ENCODE data around the gene RPS6KL1.

DNA sequence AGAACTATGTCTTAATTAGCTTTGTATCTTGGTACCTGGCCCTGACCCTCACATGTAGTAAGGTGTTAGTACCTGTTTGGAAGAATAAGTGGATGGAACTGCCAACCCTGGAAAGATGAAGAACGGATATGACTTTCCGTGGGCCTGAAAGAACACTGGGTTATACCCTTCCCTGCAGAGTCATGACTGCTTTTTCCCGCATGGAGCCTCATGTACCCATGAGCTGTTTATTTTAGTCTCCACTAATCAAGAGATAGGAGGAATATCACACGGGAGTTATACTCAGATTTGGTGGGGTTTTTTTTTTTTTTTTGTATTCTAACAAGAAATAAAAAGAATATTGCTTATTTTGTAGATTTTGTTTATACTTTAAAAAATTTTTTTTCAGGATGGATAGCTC lies 25.4 kb downstream of the RPS6KL1 start:
- no peak for TF ChIP-seq POLR2AphosphoS5 (IDR thresholded peaks at IDR 0.05; ENCODE audit: low read depth)
- no peak for TF ChIP-seq JUNB (IDR thresholded peaks at IDR 0.05; ENCODE audit: unreplicated experiment)
- TF ChIP-seq CREB1 (CRISPR knock-in tag; IDR thresholded peaks at IDR 0.05; ENCODE audit: low read depth), result no peak
- TF ChIP-seq, protein P1, sequence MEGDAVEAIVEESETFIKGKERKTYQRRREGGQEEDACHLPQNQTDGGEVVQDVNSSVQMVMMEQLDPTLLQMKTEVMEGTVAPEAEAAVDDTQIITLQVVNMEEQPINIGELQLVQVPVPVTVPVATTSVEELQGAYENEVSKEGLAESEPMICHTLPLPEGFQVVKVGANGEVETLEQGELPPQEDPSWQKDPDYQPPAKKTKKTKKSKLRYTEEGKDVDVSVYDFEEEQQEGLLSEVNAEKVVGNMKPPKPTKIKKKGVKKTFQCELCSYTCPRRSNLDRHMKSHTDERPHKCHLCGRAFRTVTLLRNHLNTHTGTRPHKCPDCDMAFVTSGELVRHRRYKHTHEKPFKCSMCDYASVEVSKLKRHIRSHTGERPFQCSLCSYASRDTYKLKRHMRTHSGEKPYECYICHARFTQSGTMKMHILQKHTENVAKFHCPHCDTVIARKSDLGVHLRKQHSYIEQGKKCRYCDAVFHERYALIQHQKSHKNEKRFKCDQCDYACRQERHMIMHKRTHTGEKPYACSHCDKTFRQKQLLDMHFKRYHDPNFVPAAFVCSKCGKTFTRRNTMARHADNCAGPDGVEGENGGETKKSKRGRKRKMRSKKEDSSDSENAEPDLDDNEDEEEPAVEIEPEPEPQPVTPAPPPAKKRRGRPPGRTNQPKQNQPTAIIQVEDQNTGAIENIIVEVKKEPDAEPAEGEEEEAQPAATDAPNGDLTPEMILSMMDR (conservative IDR thresholded peaks at IDR 0.05; ENCODE audit: low read depth in 2 of 2), result no peak
- no peak for TF ChIP-seq EZH2 (IDR thresholded peaks at IDR 0.05; ENCODE audit: low read depth, unreplicated experiment)
- TF ChIP-seq, protein P2, sequence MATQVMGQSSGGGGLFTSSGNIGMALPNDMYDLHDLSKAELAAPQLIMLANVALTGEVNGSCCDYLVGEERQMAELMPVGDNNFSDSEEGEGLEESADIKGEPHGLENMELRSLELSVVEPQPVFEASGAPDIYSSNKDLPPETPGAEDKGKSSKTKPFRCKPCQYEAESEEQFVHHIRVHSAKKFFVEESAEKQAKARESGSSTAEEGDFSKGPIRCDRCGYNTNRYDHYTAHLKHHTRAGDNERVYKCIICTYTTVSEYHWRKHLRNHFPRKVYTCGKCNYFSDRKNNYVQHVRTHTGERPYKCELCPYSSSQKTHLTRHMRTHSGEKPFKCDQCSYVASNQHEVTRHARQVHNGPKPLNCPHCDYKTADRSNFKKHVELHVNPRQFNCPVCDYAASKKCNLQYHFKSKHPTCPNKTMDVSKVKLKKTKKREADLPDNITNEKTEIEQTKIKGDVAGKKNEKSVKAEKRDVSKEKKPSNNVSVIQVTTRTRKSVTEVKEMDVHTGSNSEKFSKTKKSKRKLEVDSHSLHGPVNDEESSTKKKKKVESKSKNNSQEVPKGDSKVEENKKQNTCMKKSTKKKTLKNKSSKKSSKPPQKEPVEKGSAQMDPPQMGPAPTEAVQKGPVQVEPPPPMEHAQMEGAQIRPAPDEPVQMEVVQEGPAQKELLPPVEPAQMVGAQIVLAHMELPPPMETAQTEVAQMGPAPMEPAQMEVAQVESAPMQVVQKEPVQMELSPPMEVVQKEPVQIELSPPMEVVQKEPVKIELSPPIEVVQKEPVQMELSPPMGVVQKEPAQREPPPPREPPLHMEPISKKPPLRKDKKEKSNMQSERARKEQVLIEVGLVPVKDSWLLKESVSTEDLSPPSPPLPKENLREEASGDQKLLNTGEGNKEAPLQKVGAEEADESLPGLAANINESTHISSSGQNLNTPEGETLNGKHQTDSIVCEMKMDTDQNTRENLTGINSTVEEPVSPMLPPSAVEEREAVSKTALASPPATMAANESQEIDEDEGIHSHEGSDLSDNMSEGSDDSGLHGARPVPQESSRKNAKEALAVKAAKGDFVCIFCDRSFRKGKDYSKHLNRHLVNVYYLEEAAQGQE (IDR thresholded peaks at IDR 0.05; ENCODE audit: unreplicated experiment), result no peak
- TF ChIP-seq ZNF114 (CRISPR knock-in tag; IDR thresholded peaks at IDR 0.05), result no peak
- no peak for TF ChIP-seq EZH2phosphoT487 (IDR thresholded peaks at IDR 0.05; ENCODE audit: unreplicated experiment)
- no peak for TF ChIP-seq STAT1 (IDR thresholded peaks at IDR 0.05; ENCODE audit: unreplicated experiment)
